OCI-LY7 (cell line): ENCODE measurements around the gene XDH.

ENCODE experiments used
- EZH2phosphoT487 ChIP-seq: fragments of 200-600 bp; sonication (generic); IDR thresholded peaks from 2 replicates; pipeline ENCODE4 v1.6.1; 2018; ENCODE audit warnings: low read depth, borderline replicate concordance, mild to moderate bottlenecking, mixed run types, antibody characterized with exemption, low read length, moderate library complexity, mixed read lengths
- TF ChIP-seq, protein P1 (sequence below): fragments of 200-600 bp; sonication (generic); conservative IDR thresholded peaks from 2 replicates; pipeline ENCODE4 v1.5.1; 2014; ENCODE audit warnings: mild to moderate bottlenecking, antibody characterized with exemption, low read length, moderate library complexity, mixed read lengths

DNA sequence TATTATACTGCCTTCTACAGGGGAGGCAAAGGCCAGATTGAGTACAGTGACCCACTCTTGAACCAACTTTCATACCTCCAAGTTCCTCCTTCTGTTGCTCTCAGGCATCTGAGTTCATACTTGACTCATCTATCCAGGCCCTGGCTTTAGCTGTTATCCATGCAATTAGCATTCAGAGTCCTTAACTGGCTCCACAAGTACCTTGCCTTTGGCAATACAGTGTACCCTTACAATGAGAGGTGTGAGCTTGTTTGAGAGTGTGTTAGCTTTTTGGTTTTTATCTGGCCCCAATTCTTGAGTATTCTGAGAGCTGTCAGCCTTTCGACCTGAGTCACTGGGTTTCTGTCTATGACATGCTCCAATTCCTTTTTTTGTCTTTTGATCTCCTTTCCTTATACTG lies 120.3 kb downstream of the XDH start:
- TF ChIP-seq, protein P1, sequence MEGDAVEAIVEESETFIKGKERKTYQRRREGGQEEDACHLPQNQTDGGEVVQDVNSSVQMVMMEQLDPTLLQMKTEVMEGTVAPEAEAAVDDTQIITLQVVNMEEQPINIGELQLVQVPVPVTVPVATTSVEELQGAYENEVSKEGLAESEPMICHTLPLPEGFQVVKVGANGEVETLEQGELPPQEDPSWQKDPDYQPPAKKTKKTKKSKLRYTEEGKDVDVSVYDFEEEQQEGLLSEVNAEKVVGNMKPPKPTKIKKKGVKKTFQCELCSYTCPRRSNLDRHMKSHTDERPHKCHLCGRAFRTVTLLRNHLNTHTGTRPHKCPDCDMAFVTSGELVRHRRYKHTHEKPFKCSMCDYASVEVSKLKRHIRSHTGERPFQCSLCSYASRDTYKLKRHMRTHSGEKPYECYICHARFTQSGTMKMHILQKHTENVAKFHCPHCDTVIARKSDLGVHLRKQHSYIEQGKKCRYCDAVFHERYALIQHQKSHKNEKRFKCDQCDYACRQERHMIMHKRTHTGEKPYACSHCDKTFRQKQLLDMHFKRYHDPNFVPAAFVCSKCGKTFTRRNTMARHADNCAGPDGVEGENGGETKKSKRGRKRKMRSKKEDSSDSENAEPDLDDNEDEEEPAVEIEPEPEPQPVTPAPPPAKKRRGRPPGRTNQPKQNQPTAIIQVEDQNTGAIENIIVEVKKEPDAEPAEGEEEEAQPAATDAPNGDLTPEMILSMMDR: no peak
- no peak for TF ChIP-seq EZH2phosphoT487
